ENCODE results near the gene KCTD12.

Gene KCTD12

GRCh38 chr13:76884186-76884906, 1.9 kb downstream of the KCTD12 start:
- in situ Hi-C loops (cut with HindIII; ENCODE audit: low sequenced_read_pairs) = no loop called here
- TF ChIP-seq CTCF (IDR thresholded peaks at IDR 0.05; ENCODE audit: low read depth, low read length) = peak; percentile 41
- H3K4me3 ChIP-seq (ENCODE audit: low read depth, low read length) = peak overlapping the region; percentile 65
- peak; percentile 30 for DNase-seq (ENCODE audit: low read depth, low spot score)

DNA sequence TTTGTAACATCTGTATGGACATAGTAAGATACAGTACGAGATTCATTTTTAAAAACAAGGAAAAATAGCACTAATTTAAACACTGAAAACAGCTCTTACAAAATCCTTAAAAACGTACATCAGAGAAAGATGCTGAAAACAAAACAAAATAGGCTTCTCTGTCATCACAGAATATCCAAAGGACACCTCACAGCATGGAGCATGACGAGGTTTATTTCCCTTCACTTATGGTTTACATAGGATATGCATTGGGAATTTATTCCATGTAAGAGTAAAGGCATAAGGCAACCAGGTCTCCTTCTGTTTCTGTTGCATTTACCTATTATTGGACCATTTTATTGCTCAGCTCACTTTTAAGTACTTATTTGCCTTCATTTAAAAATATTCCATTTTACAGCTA, 3.0 kb downstream of the KCTD12 start:
- H3K4me3 ChIP-seq (ENCODE audit: low read depth, low read length) = peak overlapping the region; percentile 65
- in situ Hi-C loops (cut with HindIII; ENCODE audit: low sequenced_read_pairs) = no loop called here
- DNase-seq (ENCODE audit: low read depth, low spot score) = no peak
- TF ChIP-seq CTCF (IDR thresholded peaks at IDR 0.05; ENCODE audit: low read depth, low read length) = no peak

DNA sequence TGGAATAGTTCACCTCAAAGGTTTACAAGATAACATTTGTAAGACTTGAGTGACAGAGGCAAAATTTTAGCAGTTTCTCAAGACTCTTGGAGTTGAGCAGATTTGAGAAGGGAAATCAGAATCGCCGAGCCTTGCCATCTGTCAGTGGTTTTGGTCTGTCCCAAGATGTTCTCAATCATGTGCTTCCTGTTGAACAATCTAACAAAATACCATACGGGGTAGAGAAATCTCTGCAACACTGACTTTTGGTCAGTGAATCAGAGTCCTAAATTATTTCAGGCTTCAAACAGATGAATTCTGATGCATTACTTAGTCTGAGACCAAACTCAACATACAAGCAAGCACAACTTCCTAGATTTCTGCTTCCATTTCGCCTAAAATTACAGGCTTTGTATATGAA, 3.8 kb downstream of the KCTD12 start:
- in situ Hi-C loops (cut with HindIII; ENCODE audit: low sequenced_read_pairs) = no loop called here
- peak; percentile 13 for DNase-seq (ENCODE audit: low read depth, low spot score)
- no peak overlapping the region for H3K4me3 ChIP-seq (ENCODE audit: low read depth, low read length)

GRCh38 chr13:76879883-76880270, 6.3 kb downstream of the KCTD12 start:
- no peak for DNase-seq (ENCODE audit: low read depth, low spot score)
- no peak overlapping the region for H3K4me3 ChIP-seq (ENCODE audit: low read depth, low read length)
- no peak for TF ChIP-seq CTCF (IDR thresholded peaks at IDR 0.05; ENCODE audit: low read depth, low read length)
- in situ Hi-C loops (cut with HindIII; ENCODE audit: low sequenced_read_pairs) = no loop called here

More for the DNA sequence above, 3.8 kb downstream of the KCTD12 start:
- TF ChIP-seq CTCF (IDR thresholded peaks at IDR 0.05; ENCODE audit: low read depth, low read length) = no peak

GRCh38 chr13:76879203-76879882, 6.9 kb downstream of the KCTD12 start:
- DNase-seq (ENCODE audit: low read depth, low spot score) = peak; percentile 70
- in situ Hi-C loops (cut with HindIII; ENCODE audit: low sequenced_read_pairs) = no loop called here
- H3K4me3 ChIP-seq (ENCODE audit: low read depth, low read length) = no peak overlapping the region
- no peak for TF ChIP-seq CTCF (IDR thresholded peaks at IDR 0.05; ENCODE audit: low read depth, low read length)

DNA sequence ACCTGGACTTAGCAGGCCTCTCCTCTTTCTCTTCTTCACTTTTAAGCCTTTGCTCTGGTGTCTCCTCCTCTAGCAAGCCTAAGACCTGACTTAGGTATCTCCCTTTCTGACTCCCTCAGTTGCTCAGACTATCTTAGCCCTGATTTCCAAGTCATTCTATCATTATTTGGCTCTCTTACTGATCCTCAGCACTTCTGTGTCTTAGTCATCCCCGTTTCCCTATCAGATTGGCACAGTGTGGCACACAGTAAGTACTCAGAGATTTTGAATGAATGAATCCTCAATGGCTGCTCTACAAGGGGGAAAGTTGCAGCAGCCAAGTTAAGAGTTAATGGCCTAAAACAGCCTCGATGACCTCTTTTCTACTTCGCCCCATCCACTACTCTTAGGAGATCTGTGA, 8.2 kb downstream of the KCTD12 start:
- in situ Hi-C loops (cut with HindIII; ENCODE audit: low sequenced_read_pairs) = no loop called here
- no peak for DNase-seq (ENCODE audit: low read depth, low spot score)
- H3K4me3 ChIP-seq (ENCODE audit: low read depth, low read length) = no peak overlapping the region
- TF ChIP-seq CTCF (IDR thresholded peaks at IDR 0.05; ENCODE audit: low read depth, low read length) = no peak
